Measurements from ENCODE around the gene PPM1B. TPM values are rescaled to one million over a fixed set of nuclear protein-coding genes. Genes with fewer than 3 reads are reported as not detected.

PPM1B gene
- total RNA-seq, 4 donors from 2014 or later = 73.5 to 124 (median 101) TPM

DNA sequence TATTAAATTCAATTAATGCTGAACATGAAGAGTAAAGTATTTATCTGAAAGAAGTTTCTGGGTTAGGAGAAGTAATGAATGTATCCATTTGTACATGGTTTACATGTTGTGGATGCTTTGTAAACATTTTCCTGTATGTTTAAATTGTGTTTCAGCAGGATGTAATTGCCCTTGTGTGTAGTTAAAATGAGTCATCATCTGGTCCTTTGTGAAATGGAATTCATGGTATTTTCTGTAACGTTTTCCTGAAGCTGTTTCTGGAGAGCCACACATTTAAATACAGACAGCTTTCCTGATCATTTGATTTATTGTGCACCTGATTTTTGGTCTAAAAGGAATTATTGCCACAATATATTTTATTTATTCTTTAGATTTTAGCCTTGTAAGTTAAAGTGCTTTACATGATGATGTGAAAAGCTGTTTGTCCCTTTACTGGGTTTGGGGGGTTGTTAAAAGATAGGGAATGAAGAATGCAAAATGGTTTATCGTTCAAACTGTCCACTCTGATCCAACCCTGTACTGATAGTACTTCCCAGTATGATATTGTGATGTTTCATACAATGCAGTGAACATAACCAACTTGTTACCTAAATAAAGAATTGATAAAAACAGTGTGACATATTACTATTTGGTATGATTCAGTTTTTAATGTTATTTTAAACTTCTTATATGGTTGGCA, 64.9 kb downstream of the PPM1B start:
- no peaks in the 10 kb centered on the region for H3K27me3 ChIP-seq
- H3K4me3 ChIP-seq = no peak overlapping the region
- intact Hi-C loops (cut with DNase I; ENCODE audit: low total_unique reads) = no loop called here
- DNase-seq (no peak), ATAC-seq (no peak)
- H3K36me3 ChIP-seq = no peaks in the 10 kb centered on the region
- peaks cover 0 to 2% of the 10 kb centered on the region in 2 donors for H3K4me1 ChIP-seq
- in situ Hi-C loops (cut with MboI; ENCODE audit: low sequenced_read_pairs in 4 of 4) = no loop called here
- TF ChIP-seq, protein P1, sequence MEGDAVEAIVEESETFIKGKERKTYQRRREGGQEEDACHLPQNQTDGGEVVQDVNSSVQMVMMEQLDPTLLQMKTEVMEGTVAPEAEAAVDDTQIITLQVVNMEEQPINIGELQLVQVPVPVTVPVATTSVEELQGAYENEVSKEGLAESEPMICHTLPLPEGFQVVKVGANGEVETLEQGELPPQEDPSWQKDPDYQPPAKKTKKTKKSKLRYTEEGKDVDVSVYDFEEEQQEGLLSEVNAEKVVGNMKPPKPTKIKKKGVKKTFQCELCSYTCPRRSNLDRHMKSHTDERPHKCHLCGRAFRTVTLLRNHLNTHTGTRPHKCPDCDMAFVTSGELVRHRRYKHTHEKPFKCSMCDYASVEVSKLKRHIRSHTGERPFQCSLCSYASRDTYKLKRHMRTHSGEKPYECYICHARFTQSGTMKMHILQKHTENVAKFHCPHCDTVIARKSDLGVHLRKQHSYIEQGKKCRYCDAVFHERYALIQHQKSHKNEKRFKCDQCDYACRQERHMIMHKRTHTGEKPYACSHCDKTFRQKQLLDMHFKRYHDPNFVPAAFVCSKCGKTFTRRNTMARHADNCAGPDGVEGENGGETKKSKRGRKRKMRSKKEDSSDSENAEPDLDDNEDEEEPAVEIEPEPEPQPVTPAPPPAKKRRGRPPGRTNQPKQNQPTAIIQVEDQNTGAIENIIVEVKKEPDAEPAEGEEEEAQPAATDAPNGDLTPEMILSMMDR (IDR thresholded peaks at IDR 0.05 in 4 of 5, conservative IDR thresholded peaks at IDR 0.05 in 1 of 5) = no peak
- no peak for TF ChIP-seq POLR2A (IDR thresholded peaks at IDR 0.05)
- no peaks in the 10 kb centered on the region for H3K9me3 ChIP-seq
- no peak overlapping the region for H3K27ac ChIP-seq

DNA sequence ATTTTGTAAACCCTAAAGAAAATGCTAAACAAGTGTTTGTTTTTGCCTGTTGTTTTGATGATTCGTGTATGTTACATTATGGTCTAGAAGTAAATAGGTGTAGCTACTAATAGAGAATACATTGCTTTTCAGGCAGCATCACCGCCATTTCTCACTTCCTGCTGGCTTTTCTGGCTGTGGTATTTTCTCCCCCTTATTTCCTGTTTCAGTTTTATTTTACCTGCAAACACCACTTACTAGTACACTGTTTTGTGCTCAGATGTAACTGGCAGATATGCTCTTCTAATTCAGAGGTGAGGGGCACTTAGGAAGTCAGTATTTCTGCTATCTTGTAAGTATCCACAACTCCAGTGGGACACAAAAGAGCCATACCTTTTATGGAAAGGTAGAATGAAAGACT, 68.5 kb downstream of the PPM1B start:
- H3K27me3 ChIP-seq = no peaks in the 10 kb centered on the region
- DNase-seq (no peak), ATAC-seq (no peak)
- intact Hi-C loops (cut with DNase I; ENCODE audit: low total_unique reads) (loop anchor here (5.0 kb wide), 1 partner anchor 65 kb away; no protein-coding TSS in a partner anchor), in situ Hi-C loops (cut with MboI; ENCODE audit: low sequenced_read_pairs in 4 of 4) (no loop called here)
- H3K36me3 ChIP-seq = no peaks in the 10 kb centered on the region
- no peak for TF ChIP-seq POLR2A (IDR thresholded peaks at IDR 0.05)
- TF ChIP-seq, protein P1 (IDR thresholded peaks at IDR 0.05 in 4 of 5, conservative IDR thresholded peaks at IDR 0.05 in 1 of 5) = no peak
- no peak overlapping the region for H3K4me3 ChIP-seq
- H3K9me3 ChIP-seq = no peaks in the 10 kb centered on the region
- no peak overlapping the region for H3K27ac ChIP-seq
- peaks cover 0 to 2% of the 10 kb centered on the region in 2 donors for H3K4me1 ChIP-seq

DNA sequence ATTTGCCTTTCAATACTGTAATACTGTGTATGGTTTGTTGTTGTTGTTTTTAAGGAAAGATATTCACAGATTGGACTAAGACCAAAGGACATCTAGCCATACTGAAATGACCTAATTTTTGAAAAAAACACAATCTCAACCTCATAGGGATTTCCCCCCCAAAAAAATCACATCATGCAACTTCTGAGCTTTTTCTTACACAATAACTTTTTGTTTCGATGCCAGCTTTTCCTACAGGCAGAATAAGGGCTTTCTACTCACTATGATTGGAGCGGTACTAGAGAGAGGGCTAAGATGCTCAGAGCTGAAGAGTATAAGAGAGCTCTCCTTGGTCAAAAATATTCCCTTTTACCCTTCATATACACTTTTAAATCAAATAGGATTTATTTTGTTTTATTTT, 74.2 kb downstream of the PPM1B start:
- in situ Hi-C loops (cut with MboI; ENCODE audit: low sequenced_read_pairs in 4 of 4) (no loop called here), intact Hi-C loops (cut with DNase I; ENCODE audit: low total_unique reads) (no loop called here)
- Histone ChIP-seq H3K4me3 (no peak overlapping the region), H3K9me3 (no peaks in the 10 kb centered on the region), H3K36me3 (no peaks in the 10 kb centered on the region), H3K27ac (no peak overlapping the region), H3K4me1 (peaks cover 12% of the 10 kb centered on the region in 2 donors), H3K27me3 (no peaks in the 10 kb centered on the region)
- TF ChIP-seq, protein P1 (IDR thresholded peaks at IDR 0.05 in 4 of 5, conservative IDR thresholded peaks at IDR 0.05 in 1 of 5) = no peak
- no peak for TF ChIP-seq POLR2A (IDR thresholded peaks at IDR 0.05)
- no peak for DNase-seq
- no peak for ATAC-seq

DNA sequence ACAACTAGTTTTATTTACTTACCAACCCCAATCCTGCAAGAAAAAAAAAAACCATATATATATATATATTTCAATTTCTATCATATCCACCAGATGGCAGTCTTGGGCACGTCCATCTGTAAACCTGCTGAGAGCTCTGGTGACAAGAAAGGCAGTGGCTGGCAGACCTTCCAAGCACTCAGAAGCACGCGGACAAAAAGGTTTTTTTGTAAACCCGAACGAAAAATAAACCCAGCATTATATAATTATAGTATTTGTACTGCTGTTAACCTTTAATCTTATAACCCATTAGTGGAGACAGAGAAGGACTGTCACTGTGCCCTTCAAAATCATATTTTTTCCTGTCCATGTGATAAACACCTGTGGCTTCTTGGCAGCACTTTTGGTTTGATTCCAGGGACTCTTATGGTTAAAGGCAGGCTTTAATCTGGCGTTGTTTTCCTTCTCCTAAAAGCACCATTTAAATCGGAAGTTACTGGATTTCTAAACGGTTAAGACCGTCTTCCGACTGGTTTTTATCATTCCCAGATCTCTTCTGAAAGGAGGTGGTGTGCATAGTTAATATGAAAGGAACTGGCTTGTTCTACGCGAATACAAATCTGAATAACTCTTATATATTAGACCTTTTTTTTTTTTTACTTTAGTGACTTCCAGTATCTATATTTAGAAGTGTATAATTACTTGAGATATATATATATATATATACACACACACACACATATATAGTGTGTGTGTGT, 75.6 kb downstream of the PPM1B start:
- H3K4me1 ChIP-seq = peaks cover 12% of the 10 kb centered on the region in 2 donors
- peak overlapping the region; percentile 36 to 83 (median 72) for H3K27ac ChIP-seq
- DNase-seq (peak; percentile 57 to 65), ATAC-seq (peak; percentile 77 to 89)
- no peaks in the 10 kb centered on the region for H3K9me3 ChIP-seq
- in situ Hi-C loops (cut with MboI; ENCODE audit: low sequenced_read_pairs in 4 of 4) = no loop called here
- peak overlapping the region; percentile 16 to 48 (median 40) for H3K4me3 ChIP-seq
- TF ChIP-seq, protein P1 (IDR thresholded peaks at IDR 0.05 in 4 of 5, conservative IDR thresholded peaks at IDR 0.05 in 1 of 5) = peak; percentile 43 to 76 (median 63)
- no peak for TF ChIP-seq POLR2A (IDR thresholded peaks at IDR 0.05)
- H3K36me3 ChIP-seq = no peaks in the 10 kb centered on the region
- intact Hi-C loops (cut with DNase I; ENCODE audit: low total_unique reads) = loop anchor here (1.0 to 2.0 kb wide), 4 partner anchors 22 to 200 kb away; no protein-coding TSS in a partner anchor
- no peaks in the 10 kb centered on the region for H3K27me3 ChIP-seq

Measured in gastrocnemius medialis (tissue), 4 donors.